ENCODE data around the gene LEMD1.
"Not testable (repeated sequence)": the region's sequence is repeated elsewhere in the genome, so short reads cannot be mapped to it uniquely, and the experiment has no call there.

Gene LEMD1

DNA sequence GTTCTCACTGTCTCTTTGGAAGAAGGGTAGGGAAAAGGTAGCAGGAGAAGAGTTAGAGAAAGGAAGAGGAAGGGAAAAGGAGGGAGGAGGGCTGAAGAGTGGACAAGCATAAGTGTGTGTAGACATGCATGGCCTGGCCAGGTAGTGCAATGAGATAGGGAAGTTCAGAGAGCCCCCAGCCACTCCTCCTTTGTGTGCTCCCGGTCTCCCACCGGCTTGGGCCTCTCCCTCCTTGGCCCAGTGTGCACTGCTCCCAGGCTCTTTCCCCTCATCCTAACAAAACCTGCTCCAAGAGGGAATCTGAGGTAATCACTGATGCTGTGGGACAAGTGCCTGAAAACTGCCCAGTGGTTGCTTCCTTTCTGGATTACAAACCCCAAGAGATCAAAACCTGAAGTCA lies 10.3 kb upstream of the LEMD1 start:
- no peak overlapping the region for H3K27ac ChIP-seq
- DNase-seq (ENCODE audit: low read depth, low spot score), result no peak

DNA sequence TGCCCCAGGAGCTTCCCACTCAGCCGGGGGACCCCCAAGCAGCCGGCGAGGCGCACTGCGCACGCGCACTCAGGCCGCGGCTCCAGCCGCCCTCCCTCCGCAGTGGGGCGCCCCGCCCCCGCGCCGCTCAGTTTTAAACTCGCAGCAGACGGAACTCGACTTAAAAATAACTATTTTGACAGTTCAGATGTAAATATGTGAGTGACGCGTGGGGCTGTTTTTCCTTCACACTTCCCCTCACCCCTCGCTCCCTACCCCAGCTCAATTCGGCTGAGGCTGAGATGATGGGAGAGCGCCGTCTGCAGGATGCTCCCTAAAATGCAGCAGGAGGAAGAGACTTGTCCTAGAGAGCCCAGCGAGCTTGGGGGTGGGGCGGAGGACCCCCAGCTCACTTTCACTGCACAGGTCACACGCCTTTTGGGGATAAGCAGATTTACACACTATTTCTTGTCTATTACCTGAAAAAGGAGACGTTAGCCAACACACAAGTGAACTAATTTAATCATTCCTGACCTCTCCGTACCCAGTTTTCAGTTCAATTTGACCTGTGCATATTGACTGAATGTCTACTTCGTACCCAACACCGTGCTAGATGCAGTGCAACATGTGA lies 8.9 kb upstream of the LEMD1 start:
- DNase-seq (ENCODE audit: low read depth, low spot score), result no peak
- H3K27ac ChIP-seq, result no peak overlapping the region

DNA sequence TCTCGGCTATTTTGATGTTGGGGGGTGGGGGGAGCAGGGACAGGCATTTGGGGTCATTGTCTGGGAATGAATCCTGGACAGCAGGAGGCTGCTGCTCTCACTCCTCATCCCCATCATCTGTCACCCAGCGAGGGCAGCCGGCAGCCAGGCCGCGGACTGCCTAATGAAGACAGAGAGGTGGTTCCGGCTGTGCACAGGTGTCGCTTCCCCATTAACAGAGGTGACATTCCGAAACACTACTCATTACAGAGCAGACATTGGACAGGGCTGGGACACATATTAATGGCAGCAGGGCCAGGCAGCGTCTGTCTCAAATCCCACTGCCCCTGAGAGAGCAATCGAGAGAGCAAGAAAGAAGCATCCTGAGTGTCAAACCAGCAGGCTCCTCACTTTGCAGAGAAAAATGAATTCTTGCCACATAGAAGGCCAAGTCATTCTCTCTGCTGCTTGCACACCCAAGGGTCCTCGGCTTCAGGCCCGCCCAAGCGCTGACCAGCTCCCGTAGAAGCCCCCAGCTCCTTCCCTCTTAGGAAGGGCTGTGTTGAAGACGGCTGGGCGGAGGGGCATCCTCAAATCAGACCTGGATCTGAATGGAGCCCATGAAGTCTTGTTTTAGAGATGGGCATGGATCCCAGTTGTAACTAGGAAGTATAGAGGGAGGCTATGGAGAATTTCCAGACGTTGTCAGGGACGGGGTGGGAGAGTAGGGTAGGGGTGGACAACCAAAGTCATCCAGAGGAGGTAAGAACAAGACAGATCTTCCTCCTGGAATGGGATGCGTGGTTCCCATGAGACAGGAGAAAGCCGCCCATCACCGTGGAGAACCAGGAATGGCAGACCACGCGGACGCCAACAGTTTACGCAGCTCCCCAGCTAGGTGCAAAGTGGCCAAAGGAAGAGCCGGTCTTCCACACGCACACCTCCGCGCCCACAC lies 8.2 kb upstream of the LEMD1 start:
- H3K27ac ChIP-seq, result no peak overlapping the region
- no peak for DNase-seq (ENCODE audit: low read depth, low spot score)

DNA sequence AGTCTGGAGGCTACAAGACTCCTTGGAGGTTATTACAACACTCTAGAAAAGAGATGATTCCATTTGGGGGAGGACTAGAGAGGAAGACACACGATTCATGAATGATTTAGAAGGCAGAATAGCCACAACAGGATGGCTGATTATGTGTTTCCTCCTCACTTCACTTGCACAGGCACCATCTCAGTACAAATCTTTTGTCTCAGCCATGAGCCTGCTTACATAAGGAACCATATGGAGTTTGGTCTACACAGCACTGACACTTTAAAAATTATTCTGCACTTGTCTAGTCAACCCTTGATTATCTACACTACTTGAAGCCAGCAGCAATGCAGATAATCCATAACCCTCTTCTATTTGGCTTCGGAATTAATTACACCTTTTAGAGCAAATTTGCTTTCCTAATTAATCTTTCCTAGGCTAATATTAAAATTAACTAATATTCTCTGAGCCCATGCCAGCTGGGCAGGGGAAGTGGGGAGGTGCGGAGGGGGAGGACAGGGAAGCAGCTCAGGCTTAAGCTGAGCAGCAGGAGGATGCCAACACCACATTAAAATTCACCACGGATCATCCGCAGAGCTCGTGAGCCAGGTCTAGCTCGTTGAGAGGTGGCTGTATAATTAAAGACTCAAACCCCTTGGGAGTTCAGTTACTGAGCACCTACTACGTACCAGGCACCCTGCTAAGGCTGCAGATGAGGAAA lies 3.2 kb upstream of the LEMD1 start:
- no peak for DNase-seq (ENCODE audit: low read depth, low spot score)
- no peak overlapping the region for H3K27ac ChIP-seq

DNA sequence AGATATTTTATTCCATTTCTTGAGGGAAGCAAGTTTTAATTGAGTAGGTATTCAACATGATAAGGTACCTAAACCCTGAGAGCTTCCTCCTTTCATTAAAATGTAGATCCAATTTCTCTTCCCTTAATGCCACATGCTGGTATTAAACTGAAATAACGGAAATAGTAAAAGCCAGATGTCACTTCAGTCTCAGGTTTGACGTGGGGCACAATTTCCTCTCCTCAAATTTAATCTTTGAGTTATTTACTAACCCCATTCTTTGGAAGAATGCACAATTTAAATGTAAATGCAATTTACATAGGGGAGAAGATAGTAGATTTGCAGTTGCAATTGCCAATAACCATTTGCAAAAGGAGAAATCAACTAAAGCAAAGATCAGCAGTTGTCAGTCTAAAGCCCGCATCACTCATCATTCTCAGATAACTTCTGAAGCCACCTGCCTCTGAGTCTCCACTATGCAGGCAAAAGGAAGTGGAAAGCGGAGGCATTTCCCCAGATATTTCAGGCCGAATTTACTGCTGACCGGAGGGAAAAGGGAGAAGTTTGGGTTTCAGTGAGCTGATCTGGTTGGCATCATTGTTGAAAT lies 2.1 kb upstream of the LEMD1 start:
- no peak overlapping the region for H3K27ac ChIP-seq
- no peak for DNase-seq (ENCODE audit: low read depth, low spot score)

DNA sequence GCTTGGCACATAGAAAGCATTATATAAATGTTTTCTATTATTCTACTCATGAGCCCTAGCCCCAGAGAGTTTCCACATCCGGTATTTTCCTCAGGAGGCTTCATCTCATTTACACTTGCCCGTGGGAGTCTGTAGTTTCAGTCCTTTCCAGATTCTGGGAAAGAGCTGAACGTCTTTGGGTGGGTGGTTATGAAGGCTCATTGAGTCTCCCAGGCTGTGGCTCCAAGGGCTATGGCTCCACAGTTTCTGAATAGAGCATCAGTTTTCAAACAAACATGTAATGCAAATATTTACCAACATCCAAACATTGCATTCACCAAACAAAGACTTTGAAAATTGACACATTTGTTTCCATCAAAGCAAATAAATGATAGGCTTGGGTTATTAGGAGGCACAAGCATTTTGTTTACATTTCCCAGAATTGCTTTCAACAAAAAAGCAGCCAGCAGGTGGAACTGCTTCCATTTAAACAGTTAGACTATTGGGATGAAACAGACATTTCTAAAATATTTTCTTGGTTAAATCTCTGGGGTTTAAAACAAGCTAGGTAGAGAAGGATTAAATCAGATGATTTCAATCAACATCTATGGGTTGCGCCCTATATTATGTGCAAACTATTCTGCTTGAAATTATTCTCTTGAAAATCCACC lies 1.3 kb upstream of the LEMD1 start:
- no peak overlapping the region for H3K27ac ChIP-seq
- no peak for DNase-seq (ENCODE audit: low read depth, low spot score)

DNA sequence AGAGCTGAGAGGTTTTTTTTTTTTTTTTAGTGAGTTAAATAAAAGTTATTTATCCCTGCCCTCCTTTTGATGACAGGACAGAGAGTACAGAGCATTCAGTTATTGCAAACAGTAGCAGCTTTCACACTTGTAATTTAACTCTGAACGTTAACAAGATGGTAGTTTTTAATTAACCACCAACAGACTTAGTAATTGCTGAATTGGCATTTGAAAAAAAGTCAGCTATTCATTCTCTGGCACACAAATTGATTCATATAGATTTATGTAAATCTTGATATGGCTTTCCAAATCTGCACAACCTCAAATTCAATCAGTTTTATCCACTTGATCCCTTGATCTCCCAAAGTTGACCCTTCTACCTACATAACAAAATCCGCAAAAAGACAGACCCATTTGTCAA lies 918 bp downstream of the LEMD1 start:
- DNase-seq (ENCODE audit: low read depth, low spot score), result no peak
- H3K27ac ChIP-seq, result no peak overlapping the region

DNA sequence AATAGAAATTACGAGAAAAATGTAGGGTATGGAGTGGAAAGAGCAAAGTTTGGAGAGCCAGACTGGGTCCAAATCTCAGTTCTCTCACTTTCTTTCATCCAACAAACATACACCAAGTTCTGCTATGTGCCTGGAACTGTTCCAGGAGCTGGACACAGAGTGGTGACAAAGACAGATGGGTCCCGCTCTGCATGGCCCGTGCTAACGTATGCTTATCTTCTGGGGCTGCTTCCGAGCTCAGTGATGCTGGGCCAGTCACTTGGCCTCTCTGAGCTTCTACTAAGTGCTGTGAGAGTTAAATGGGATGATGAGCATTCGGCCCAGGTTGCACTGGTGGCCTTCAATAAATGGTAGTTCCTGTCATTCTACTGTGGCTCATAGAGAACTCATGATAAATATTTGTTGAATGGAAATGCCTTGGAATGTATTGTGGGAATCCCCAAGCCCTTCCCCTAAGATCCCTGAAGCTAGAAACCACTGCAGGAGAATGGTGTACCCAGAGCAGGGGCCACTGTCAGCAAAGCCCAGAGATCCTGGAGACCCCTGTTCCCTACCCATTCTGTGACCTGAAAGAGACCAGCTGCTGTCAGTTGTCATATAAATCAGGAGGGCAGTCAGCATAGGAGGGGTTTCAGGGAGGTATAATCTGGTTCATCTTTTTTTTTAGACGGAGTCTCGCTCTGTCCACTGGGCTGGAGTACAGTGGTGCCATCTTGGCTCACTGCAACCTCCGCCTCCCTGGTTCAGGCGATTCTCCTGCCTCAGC lies 3.8 kb downstream of the LEMD1 start:
- DNase-seq (ENCODE audit: low read depth, low spot score), result no peak

DNA sequence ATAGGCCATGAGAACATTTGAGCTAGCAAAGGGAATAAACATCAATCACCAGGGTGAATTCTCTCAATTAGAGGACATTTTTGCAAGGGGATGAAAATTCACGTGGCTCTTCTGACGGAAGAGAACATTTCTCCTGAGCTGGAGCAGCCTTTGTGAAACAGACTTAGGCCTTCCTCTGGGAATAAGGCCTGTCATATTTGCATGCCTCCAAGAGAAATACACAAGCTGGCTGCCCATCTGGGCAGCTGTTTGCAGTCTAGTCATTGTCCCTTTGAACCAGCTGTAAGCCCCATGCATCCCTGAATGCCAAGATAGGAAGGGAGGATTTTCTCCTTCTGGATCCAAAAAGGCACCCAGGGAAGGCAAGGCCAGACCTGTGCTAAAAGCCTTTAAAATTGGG lies 5.5 kb downstream of the LEMD1 start:
- no peak for DNase-seq (ENCODE audit: low read depth, low spot score)
- no peak overlapping the region for H3K27ac ChIP-seq

More for the DNA sequence above, 3.8 kb downstream of the LEMD1 start:
- H3K27ac ChIP-seq, result no peak overlapping the region

DNA sequence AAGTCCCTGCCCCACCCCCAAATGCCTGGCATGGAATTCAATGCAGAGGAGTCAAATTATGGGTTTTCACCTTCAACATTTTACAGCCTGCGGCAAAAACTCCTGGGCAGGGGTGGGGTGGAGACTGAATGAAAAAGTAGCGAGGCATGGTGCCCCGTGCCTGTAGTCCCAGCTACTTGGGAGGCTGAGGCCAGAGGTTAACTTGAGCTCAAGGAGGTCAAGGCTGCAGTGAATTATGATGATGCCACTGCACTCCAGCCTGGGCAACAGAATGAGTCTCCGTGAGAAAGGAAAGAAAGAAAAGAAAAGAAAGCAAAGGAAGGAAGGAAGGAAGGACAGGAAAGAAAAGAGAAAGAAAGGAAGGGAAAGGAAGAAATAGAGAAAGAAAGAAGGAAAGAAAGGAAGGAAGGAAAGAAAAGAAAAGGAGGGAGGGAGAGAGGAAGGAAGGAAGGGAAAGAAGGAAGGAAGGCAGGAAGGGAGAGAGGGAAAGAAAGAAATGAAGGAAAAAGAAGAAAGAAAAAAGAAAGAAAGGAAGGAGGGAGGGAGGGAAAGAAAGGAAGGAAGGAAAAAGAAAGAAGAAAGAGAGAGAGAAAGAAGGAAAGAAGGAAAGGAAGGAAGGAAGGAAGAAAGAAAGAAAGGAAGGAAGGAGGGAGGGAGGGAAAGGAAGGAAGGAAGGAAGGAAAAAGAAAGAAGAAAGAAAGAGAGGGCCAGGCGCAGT lies 11.1 kb downstream of the LEMD1 start:
- H3K27ac ChIP-seq, result no peak overlapping the region
- no peak for DNase-seq (ENCODE audit: low read depth, low spot score)

DNA sequence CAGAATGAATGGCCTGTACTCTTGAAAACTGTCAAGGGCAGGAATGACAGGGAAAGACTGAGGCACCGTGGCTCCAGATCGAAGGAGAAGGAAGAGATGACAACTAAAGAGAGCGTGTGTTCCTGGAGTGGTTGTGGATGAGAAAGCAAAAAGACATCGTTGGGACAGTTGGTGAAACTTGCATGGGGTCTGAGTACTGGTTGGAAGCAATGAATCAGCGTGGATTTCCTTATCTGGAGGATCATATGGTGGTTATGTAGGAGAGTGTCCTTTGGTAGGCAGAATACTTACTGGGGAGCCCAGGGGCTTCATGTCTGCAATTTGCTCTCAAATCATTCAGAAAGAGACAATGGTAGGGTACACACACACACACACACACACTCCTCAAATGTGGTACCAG lies 13.9 kb downstream of the LEMD1 start:
- H3K27ac ChIP-seq, result no peak overlapping the region
- DNase-seq (ENCODE audit: low read depth, low spot score), result no peak

DNA sequence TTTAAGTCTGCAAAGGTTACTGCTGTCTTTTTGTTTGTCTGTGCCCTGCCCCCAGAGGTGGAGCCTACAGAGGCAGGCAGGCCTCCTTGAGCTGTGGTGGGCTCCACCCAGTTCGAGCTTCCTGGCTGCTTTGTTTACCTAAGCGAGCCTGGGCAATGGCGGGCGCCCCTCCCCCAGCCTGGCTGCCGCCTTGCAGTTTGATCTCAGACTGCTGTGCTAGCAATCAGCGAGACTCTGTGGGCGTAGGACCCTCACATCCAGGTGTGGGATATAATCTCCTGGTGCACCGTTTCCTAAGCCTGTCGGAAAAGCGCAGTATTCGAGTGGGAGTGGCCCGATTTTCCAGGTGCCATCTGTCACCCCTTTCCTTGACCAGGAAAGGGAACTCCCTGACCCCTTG lies 15.6 kb downstream of the LEMD1 start:
- not testable (repeated sequence) for DNase-seq (ENCODE audit: low read depth, low spot score); H3K27ac ChIP-seq

DNA sequence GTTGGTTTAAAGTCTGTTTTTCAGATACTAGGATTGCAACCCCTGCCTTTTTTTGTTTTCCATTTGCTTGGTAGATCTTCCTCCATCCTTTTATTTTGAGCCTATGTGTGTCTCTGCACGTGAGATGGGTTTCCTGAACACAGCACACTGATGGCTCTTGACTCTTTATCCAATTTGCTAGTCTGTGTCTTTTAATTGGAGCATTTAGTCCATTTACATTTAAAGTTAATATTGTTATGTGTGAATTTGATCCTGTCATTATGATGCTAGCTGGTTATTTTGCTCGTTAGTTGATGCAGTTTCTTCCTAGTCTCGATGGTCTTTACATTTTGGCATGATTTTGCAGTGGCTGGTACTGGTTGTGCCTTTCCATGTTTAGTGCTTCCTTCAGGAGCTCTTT lies 17.4 kb downstream of the LEMD1 start:
- not testable (repeated sequence) for DNase-seq (ENCODE audit: low read depth, low spot score); H3K27ac ChIP-seq

DNA sequence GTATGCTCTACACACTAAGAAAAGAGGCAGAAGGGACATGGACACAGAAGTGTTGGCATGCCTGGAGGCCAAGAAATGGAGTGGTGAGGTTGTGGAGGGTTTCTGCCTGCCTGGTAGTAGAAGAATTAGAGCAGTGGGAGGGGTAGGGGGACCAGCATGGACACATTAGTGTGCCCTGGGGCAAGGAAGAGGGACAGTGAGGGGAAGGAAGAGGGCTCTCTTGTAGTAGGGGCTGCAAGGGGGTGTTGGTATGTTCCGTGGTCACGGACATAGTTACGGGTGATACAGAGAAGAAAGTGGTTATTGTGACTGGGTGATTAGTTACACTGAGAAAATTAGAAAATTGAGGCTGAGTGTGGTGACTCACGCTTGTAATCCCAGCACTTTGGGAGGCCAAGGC lies 23.3 kb downstream of the LEMD1 start:
- DNase-seq (ENCODE audit: low read depth, low spot score), result no peak
- H3K27ac ChIP-seq, result no peak overlapping the region

DNA sequence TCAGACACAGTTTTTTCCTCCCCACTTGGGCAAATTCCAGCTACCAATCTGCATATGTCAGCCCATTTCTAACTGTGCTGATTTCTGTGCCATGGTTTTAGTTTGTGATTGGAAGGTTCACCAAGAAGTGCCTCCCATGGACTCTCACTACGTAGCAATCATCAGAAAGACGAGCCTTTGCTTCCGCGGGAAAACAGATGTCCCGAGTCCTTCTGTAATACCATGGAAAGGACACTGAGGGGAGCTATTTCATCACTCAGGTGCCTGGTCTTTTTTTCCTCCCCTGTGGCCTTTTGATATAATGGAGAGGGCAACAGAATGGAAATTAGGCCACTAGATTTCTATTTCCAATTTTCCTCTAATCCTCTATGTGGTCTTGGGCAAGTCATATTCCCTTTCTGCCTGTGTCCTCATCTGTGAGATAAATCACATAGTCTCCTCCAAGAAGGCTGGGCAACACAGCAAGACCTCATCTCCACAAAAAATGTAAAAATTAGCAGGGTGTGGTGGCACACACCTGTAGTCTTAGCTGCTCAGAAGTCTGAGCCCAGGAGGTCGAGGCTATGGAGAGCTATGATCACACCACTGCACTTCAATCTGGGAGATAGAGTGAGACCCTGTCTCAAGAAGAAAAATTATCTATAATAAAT lies 24.8 kb downstream of the LEMD1 start:
- H3K27ac ChIP-seq, result no peak overlapping the region
- no peak for DNase-seq (ENCODE audit: low read depth, low spot score)

DNA sequence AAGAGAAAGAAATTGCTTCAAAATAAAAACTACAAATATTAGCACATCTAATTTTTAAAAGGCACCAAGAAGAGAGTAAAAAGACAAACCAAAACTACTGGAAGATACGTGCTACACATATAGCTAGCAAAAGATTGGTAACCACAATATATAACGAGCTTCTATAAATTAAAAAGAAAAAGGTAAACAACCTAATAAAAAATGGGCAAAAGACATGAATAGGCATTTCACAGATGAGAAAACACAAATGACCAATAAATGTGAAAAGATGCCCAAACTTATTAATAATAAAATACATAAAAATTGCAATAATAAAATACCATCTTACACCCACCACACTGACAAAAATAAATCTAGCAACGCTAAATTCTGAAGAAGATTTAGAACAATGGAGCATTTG lies 26.2 kb downstream of the LEMD1 start:
- no peak for DNase-seq (ENCODE audit: low read depth, low spot score)
- H3K27ac ChIP-seq, result no peak overlapping the region

DNA sequence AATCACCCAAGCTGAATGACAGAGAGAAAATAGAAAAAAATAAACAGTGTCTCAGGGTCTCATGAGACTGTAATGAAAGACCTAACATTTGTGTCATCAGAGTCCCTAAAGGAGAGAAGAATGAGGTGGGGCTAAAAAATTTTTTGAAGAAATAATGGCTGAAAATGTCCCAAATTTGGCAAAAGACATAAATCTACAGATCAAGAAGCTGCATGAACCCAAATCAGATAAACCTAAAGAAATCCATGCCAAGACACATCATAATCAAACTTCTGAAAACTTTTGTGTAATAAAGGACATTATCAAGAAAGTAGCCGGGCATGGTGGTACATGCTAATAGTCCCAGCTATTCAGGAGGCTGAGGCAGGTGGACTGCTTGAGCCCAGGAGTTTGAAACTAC lies 29.2 kb downstream of the LEMD1 start:
- no peak overlapping the region for H3K27ac ChIP-seq
- no peak for DNase-seq (ENCODE audit: low read depth, low spot score)

DNA sequence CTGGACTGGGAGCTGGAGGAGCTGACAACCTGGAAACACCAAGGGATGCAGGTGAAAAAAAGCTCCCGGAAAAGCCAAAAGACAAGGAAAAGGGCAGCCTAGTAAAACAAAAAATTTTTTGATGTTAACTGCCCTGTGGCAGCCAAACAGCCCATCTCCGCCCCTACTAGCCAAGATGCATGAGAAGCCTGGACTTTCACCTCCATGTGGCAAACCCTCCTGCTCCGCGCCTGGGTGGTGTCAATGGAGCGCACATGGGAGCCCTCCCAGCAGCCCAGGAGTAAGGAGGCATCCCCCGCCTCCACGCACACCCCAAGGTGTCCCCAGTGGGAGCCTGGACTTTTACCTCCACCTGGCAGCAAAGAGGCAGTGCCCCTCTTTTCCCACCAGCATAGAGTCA lies 30.5 kb downstream of the LEMD1 start:
- no peak overlapping the region for H3K27ac ChIP-seq
- no peak for DNase-seq (ENCODE audit: low read depth, low spot score)

DNA sequence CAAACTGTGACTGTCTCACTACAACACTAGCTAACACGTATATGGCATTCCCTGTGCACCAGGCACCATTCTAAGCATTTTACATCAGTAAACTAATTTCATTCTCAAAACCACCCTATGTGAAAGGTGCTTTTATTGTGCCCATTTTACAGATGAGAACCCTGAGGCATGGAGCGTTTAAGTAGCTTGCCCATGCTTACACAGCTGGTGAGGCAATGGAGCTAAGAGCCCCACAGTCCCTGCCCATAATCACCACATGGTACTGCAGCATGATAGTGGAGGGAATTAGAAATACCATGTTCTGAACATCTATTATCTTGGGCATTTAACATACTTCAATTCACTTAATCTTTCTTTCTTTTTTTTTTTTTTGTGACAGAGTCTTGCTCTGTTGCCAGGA lies 34.0 kb downstream of the LEMD1 start:
- DNase-seq (ENCODE audit: low read depth, low spot score), result no peak
- H3K27ac ChIP-seq, result no peak overlapping the region

Measured in epithelial cell of prostate (primary cell).